HL-60 (cell line): ENCODE data around the gene KANSL1.

Experiments used
- DNase-seq, 2 experiments: peaks; one replicate each; pipeline ENCODE4 v3.0.0-alpha.2; 2010 to 2020; ENCODE audit warnings: low read depth in 1 of 2, low spot score in 1 of 2
- H3K27ac ChIP-seq: fragments of 250-450 bp; sonication (Bioruptor Pico); replicated peaks from 2 replicates; pipeline ENCODE4 v1.5.1; 2020; ENCODE audit warnings: mild to moderate bottlenecking, moderate library complexity
- H3K27me3 ChIP-seq: fragments of 250-450 bp; sonication (Bioruptor Pico); 2 replicates; pipeline ENCODE4 v1.5.1; 2021; ENCODE audit warnings: mild to moderate bottlenecking, moderate library complexity; ENCODE audit not compliant: insufficient read depth, poor library complexity, severe bottlenecking
- H3K4me3 ChIP-seq: replicated peaks from 2 replicates; pipeline ENCODE4 v1.5.1; 2011; ENCODE audit warnings: mild to moderate bottlenecking, control low read depth, low read length; ENCODE audit not compliant: insufficient read depth
- GABPA ChIP-seq: IDR thresholded peaks from 2 replicates; pipeline ENCODE4 v1.6.1; 2012; ENCODE audit warnings: low read depth
- POLR2AphosphoS5 ChIP-seq: IDR thresholded peaks from 2 replicates; pipeline ENCODE4 v1.6.1; 2012; ENCODE audit warnings: low read depth
- SPI1 ChIP-seq: IDR thresholded peaks from 2 replicates; pipeline ENCODE4 v1.6.1; 2012; ENCODE audit warnings: low read depth, mild to moderate bottlenecking, borderline replicate concordance
- TF ChIP-seq, protein P1 (sequence below): IDR thresholded peaks from 2 replicates; pipeline ENCODE4 v1.6.1; 2012; ENCODE audit warnings: low read depth; ENCODE audit not compliant: insufficient replicate concordance
- TF ChIP-seq, protein P2 (sequence below): IDR thresholded peaks from one replicate; pipeline ENCODE4 v1.5.1; 2011; ENCODE audit warnings: low read length, control low read depth, inconsistent platforms; ENCODE audit not compliant: insufficient read depth

KANSL1 gene

DNA sequence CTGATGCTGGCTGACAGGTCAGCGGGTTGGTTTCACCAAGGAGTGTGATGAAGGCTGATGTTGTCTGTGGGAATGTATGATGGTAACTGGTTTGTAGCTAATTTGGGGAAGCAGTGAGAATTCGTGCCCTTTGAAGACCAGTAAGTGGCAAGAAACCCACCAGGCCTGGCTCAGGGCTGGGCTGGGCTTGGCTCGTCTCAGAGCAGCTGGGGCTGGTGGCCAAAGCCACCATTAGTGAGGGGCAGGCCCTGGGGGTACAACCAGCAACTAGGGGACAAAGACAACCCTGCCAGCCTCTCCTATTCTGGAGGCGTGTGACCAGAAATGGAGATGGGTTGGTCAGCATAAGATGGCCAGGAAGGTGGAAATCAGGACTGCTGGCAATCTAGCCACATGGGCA lies 207.2 kb downstream of the KANSL1 start:
- Histone ChIP-seq H3K4me3 (no peak overlapping the region), H3K27ac (no peak overlapping the region), H3K27me3 (no peaks in the 10 kb centered on the region)
- DNase-seq = no peak
- TF ChIP-seq POLR2AphosphoS5 = no peak
- no peak for TF ChIP-seq SPI1
- TF ChIP-seq, protein P1, sequence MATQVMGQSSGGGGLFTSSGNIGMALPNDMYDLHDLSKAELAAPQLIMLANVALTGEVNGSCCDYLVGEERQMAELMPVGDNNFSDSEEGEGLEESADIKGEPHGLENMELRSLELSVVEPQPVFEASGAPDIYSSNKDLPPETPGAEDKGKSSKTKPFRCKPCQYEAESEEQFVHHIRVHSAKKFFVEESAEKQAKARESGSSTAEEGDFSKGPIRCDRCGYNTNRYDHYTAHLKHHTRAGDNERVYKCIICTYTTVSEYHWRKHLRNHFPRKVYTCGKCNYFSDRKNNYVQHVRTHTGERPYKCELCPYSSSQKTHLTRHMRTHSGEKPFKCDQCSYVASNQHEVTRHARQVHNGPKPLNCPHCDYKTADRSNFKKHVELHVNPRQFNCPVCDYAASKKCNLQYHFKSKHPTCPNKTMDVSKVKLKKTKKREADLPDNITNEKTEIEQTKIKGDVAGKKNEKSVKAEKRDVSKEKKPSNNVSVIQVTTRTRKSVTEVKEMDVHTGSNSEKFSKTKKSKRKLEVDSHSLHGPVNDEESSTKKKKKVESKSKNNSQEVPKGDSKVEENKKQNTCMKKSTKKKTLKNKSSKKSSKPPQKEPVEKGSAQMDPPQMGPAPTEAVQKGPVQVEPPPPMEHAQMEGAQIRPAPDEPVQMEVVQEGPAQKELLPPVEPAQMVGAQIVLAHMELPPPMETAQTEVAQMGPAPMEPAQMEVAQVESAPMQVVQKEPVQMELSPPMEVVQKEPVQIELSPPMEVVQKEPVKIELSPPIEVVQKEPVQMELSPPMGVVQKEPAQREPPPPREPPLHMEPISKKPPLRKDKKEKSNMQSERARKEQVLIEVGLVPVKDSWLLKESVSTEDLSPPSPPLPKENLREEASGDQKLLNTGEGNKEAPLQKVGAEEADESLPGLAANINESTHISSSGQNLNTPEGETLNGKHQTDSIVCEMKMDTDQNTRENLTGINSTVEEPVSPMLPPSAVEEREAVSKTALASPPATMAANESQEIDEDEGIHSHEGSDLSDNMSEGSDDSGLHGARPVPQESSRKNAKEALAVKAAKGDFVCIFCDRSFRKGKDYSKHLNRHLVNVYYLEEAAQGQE = no peak
- TF ChIP-seq, protein P2, sequence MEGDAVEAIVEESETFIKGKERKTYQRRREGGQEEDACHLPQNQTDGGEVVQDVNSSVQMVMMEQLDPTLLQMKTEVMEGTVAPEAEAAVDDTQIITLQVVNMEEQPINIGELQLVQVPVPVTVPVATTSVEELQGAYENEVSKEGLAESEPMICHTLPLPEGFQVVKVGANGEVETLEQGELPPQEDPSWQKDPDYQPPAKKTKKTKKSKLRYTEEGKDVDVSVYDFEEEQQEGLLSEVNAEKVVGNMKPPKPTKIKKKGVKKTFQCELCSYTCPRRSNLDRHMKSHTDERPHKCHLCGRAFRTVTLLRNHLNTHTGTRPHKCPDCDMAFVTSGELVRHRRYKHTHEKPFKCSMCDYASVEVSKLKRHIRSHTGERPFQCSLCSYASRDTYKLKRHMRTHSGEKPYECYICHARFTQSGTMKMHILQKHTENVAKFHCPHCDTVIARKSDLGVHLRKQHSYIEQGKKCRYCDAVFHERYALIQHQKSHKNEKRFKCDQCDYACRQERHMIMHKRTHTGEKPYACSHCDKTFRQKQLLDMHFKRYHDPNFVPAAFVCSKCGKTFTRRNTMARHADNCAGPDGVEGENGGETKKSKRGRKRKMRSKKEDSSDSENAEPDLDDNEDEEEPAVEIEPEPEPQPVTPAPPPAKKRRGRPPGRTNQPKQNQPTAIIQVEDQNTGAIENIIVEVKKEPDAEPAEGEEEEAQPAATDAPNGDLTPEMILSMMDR = no peak
- TF ChIP-seq GABPA = no peak

DNA sequence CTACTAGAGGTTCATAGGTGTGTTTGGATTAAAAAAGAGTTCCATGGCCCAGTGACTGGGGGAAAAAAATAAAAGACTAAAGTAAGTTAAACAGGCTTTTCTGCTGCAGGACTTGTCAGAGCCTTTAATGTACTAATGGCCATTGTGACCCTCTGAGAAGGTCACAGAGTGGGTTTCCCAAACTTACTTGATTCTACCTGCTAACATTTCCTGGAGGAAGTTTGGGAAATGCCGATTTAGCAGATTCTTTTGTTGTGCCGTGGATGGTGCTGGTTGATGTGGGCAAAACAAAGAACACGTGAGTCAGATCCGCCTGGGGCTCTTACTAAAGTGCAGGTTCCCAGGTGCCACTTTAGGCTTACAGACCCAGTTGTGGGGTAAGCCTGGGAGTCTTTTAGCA lies 207.8 kb downstream of the KANSL1 start:
- DNase-seq = no peak
- Histone ChIP-seq H3K27ac (no peak overlapping the region), H3K4me3 (no peak overlapping the region), H3K27me3 (no peaks in the 10 kb centered on the region)
- no peak for TF ChIP-seq POLR2AphosphoS5
- TF ChIP-seq, protein P2 = no peak
- no peak for TF ChIP-seq GABPA
- no peak for TF ChIP-seq SPI1
- TF ChIP-seq, protein P1 = no peak

DNA sequence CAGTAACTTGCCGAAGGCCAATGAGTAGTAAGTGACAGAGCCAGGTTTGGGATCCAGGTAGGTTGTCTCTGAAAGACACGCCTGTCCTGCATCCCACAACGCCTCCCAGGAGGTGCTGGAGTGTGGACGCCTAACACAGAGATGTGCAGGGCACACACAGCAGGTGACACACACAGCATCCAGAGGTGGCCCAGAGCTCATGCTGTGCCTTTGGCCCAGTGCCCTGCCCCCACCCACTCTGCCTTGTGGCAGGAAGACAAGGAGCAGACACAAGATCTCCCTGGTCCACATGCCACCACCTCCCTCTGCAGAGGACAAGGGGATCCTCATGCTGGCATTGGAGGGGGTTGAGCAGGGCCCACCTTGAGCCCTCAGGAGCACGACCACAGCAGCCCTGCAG lies 208.9 kb downstream of the KANSL1 start:
- Histone ChIP-seq H3K27me3 (no peaks in the 10 kb centered on the region), H3K27ac (no peak overlapping the region), H3K4me3 (no peak overlapping the region)
- no peak for DNase-seq
- TF ChIP-seq GABPA = no peak
- TF ChIP-seq, protein P2 = no peak
- TF ChIP-seq POLR2AphosphoS5 = no peak
- TF ChIP-seq, protein P1 = no peak
- no peak for TF ChIP-seq SPI1
